ENCODE results near the gene PRKCSH.
"Not testable (repeated sequence)": the region's sequence is repeated elsewhere in the genome, so short reads cannot be mapped to it uniquely, and the experiment has no call there.

- not testable (repeated sequence) for TF ChIP-seq CTCF (IDR thresholded peaks at IDR 0.05); ZFX (IDR thresholded peaks at IDR 0.05; ENCODE audit: borderline replicate concordance)
These were observed 19.8 kb downstream of the PRKCSH start for GRCh38 chr19:11455233-11455554.

All from 22Rv1 (cell line).